Breast epithelium (tissue), 4 donors: ENCODE results near the gene STAM2. TPM values are rescaled to one million over a fixed set of nuclear protein-coding genes. Genes with fewer than 3 reads are reported as not detected.
"Not testable (repeated sequence)": the region's sequence is repeated elsewhere in the genome, so short reads cannot be mapped to it uniquely, and the experiment has no call there.

Source experiments
- DNase-seq, 2 donors: peaks; one replicate each; pipeline ENCODE4 v3.0.0-alpha.2; 2019; ENCODE audit warnings: low spot score in 2 of 2
- H3K27ac ChIP-seq, 2 donors: fragments of 200-600 bp; sonication (generic) in 1 of 2; one replicate each; pipeline ENCODE4 v1.5.1; 2016 to 2019; ENCODE audit warnings: mild to moderate bottlenecking in 1 of 2
- H3K27me3 ChIP-seq, 2 donors: fragments of 200-600 bp; sonication (generic) in 1 of 2; one replicate each; pipeline versions ENCODE4 v1.5.1 to v1.6.0; 2017 to 2019; ENCODE audit warnings: control low read depth in 1 of 2, mild to moderate bottlenecking in 1 of 2
- H3K36me3 ChIP-seq: fragments of 200-600 bp; one replicate; pipeline ENCODE4 v1.5.1; 2019
- H3K4me1 ChIP-seq, 2 donors: fragments of 200-600 bp; sonication (generic); one replicate each; pipeline ENCODE4 v1.5.1; 2016 to 2019; ENCODE audit warnings: control low read depth in 1 of 2
- H3K4me3 ChIP-seq, 3 donors: fragments of 200-600 bp; sonication (generic); 1 replicate in 2 of 3; 2 replicates in 1 of 3; pipeline ENCODE4 v1.5.1; 2016 to 2019; ENCODE audit warnings: mild to moderate bottlenecking in 3 of 3, moderate library complexity in 2 of 3
- H3K9me3 ChIP-seq, 2 donors: fragments of 200-600 bp; sonication (generic) in 1 of 2; one replicate each; pipeline ENCODE4 v1.5.1; 2016 to 2019; ENCODE audit warnings: control low read depth in 1 of 2
- CTCF ChIP-seq, 3 donors: fragments of 450-650 bp; IDR thresholded peaks; one replicate each; pipeline ENCODE4 v1.5.1; 2016 to 2017; ENCODE audit warnings: antibody characterized with exemption in 3 of 3, mild to moderate bottlenecking in 3 of 3, moderate library complexity in 3 of 3
- POLR2A ChIP-seq: fragments of 450-650 bp; IDR thresholded peaks from one replicate; pipeline ENCODE4 v1.6.1; 2016; ENCODE audit warnings: antibody characterized with exemption, mild to moderate bottlenecking, moderate library complexity
- POLR2AphosphoS5 ChIP-seq, 3 donors: sonication (generic); formaldehyde crosslinking; IDR thresholded peaks; one replicate each; pipeline ENCODE4 v1.6.1; 2017; ENCODE audit warnings: antibody characterized with exemption in 3 of 3
- intact Hi-C: fragments of 100-400 bp; cut with DNase I; formaldehyde crosslinking; loops from one replicate; pipeline ENCODE4 v1.15.1; 2023; ENCODE audit warnings: low total_unique reads
- total RNA-seq, 3 donors: library from RNA; depleted of rRNA; stranded (reverse); fragments of >200 nt; gene quantifications; one replicate each; pipeline ENCODE4 v1.1.0, GENCODE V29; 2016

The STAM2 gene
- total RNA-seq, 3 donors from 2014 or later = 31.4 to 73.8 (median 44.6) TPM

GRCh38 chr2:152189622-152190495 lies 14.3 kb upstream of the STAM2 start:
- Histone ChIP-seq H3K4me1 (no peaks in the 10 kb centered on the region), H3K9me3 (no peaks in the 10 kb centered on the region), H3K36me3 (no peaks in the 10 kb centered on the region), H3K27ac (no peak overlapping the region), H3K27me3 (no peaks in the 10 kb centered on the region), H3K4me3 (no peak overlapping the region)
- intact Hi-C loops = loop anchor here (10.0 kb wide), 1 partner anchor 435 kb away; no protein-coding TSS in a partner anchor
- TF ChIP-seq POLR2AphosphoS5 (IDR thresholded peaks at IDR 0.05) (no peak), CTCF (IDR thresholded peaks at IDR 0.05) (peak in 2 of 3 donors; percentile 76 to 83)
- no peak for DNase-seq

GRCh38 chr2:152186808-152187207 lies 11.2 kb upstream of the STAM2 start:
- H3K27ac ChIP-seq, H3K4me1 ChIP-seq, H3K4me3 ChIP-seq, H3K9me3 ChIP-seq, DNase-seq, H3K36me3 ChIP-seq, intact Hi-C loops, H3K27me3 ChIP-seq: not testable (repeated sequence)

GRCh38 chr2:152186262-152186661 lies 10.7 kb upstream of the STAM2 start:
- Histone ChIP-seq H3K4me1 (no peaks in the 10 kb centered on the region), H3K9me3 (no peaks in the 10 kb centered on the region), H3K36me3 (no peaks in the 10 kb centered on the region), H3K27me3 (no peaks in the 10 kb centered on the region), H3K4me3 (no peak overlapping the region), H3K27ac (no peak overlapping the region)
- no peak for DNase-seq
- intact Hi-C loops = no loop called here
- no peak for TF ChIP-seq POLR2A
- no peak for TF ChIP-seq POLR2AphosphoS5 (IDR thresholded peaks at IDR 0.05)
- TF ChIP-seq CTCF (IDR thresholded peaks at IDR 0.05) = no peak

- no peak overlapping the region for H3K27ac ChIP-seq
- intact Hi-C loops = loop anchor here (2.0 kb wide), 1 partner anchor 53 kb away; no protein-coding TSS in a partner anchor
- H3K4me1 ChIP-seq = no peaks in the 10 kb centered on the region
- no peaks in the 10 kb centered on the region for H3K27me3 ChIP-seq
- no peaks in the 10 kb centered on the region for H3K36me3 ChIP-seq
- TF ChIP-seq POLR2AphosphoS5 (IDR thresholded peaks at IDR 0.05) (no peak), CTCF (IDR thresholded peaks at IDR 0.05) (no peak), POLR2A (no peak)
- no peak for DNase-seq
- no peak overlapping the region for H3K4me3 ChIP-seq
- no peaks in the 10 kb centered on the region for H3K9me3 ChIP-seq
Measured at GRCh38 chr2:152183401-152184073, 8.0 kb upstream of the STAM2 start.

GRCh38 chr2:152177667-152178066 lies 2.1 kb upstream of the STAM2 start:
- H3K27ac ChIP-seq, DNase-seq, H3K4me3 ChIP-seq, H3K4me1 ChIP-seq, H3K9me3 ChIP-seq, intact Hi-C loops, H3K27me3 ChIP-seq, H3K36me3 ChIP-seq: not testable (repeated sequence)

GRCh38 chr2:152176113-152176714 lies 651 bp upstream of the STAM2 start:
- Histone ChIP-seq H3K27me3 (no peaks in the 10 kb centered on the region), H3K4me3 (peak overlapping the region; percentile 80 to 87 (median 82)), H3K27ac (peak overlapping the region; percentile 97), H3K36me3 (no peaks in the 10 kb centered on the region), H3K9me3 (no peaks in the 10 kb centered on the region), H3K4me1 (peaks cover 0 to 4% of the 10 kb centered on the region in 2 donors)
- intact Hi-C loops = no loop called here
- TF ChIP-seq POLR2A = no peak
- no peak for TF ChIP-seq POLR2AphosphoS5 (IDR thresholded peaks at IDR 0.05)
- no peak for TF ChIP-seq CTCF (IDR thresholded peaks at IDR 0.05)
- no peak for DNase-seq
